HepG2 (cell line): ENCODE data around the gene CTIF. TPM values are rescaled to one million over a fixed set of nuclear protein-coding genes. Genes with fewer than 3 reads are reported as not detected.

Experiments
- ARNT2 ChIP-seq: sonication (generic); formaldehyde crosslinking; IDR thresholded peaks from 2 replicates; pipeline ENCODE4 v1.8.0; 2022; ENCODE audit warnings: mild to moderate bottlenecking, low read depth, missing genetic modification reagents, moderate library complexity
- CAMTA2 ChIP-seq: sonication (generic); formaldehyde crosslinking; IDR thresholded peaks from 2 replicates; pipeline ENCODE4 v1.4.0; 2020; ENCODE audit warnings: mild to moderate bottlenecking, missing genetic modification reagents, borderline replicate concordance
- EP300 ChIP-seq, 3 experiments: sonication (generic) in 1 of 3; formaldehyde crosslinking in 1 of 3; IDR thresholded peaks; 2 replicates each; pipeline versions ENCODE4 v1.5.1 to v1.6.1; 2011 to 2020; ENCODE audit warnings: low read depth in 2 of 3, low read length in 2 of 3, borderline replicate concordance in 1 of 3, improper control_type of control experiment in 1 of 3, mild to moderate bottlenecking in 1 of 3, missing genetic modification reagents in 1 of 3, moderate library complexity in 1 of 3
- FOXO1 ChIP-seq: sonication (generic); formaldehyde crosslinking; IDR thresholded peaks from 2 replicates; pipeline ENCODE4 v1.4.0; 2020; ENCODE audit warnings: missing genetic modification reagents
- HNRNPK ChIP-seq: fragments of 200-400 bp; formaldehyde crosslinking; IDR thresholded peaks from 2 replicates; pipeline ENCODE4 v1.6.1; 2018; ENCODE audit warnings: low read length, low read depth, moderate library complexity, mild to moderate bottlenecking; ENCODE audit not compliant: poor library complexity, severe bottlenecking
- NFIB ChIP-seq: sonication (generic); formaldehyde crosslinking; IDR thresholded peaks from 2 replicates; pipeline ENCODE4 v1.9.0; 2021; ENCODE audit warnings: missing genetic modification reagents, mild to moderate bottlenecking, borderline replicate concordance
- NR2C2 ChIP-seq: sonication (generic); formaldehyde crosslinking; IDR thresholded peaks from 2 replicates; pipeline ENCODE4 v1.4.0; 2020; ENCODE audit warnings: missing genetic modification reagents, mild to moderate bottlenecking, moderate library complexity, borderline replicate concordance
- PHF8 ChIP-seq: sonication (generic); formaldehyde crosslinking; IDR thresholded peaks from 2 replicates; pipeline ENCODE4 v1.5.0; 2020; ENCODE audit warnings: missing genetic modification reagents
- RAD21 ChIP-seq: fragments of 450-650 bp; formaldehyde crosslinking; IDR thresholded peaks from 2 replicates; pipeline ENCODE4 v1.5.0; 2020; ENCODE audit warnings: mild to moderate bottlenecking
- THAP11 ChIP-seq: IDR thresholded peaks from 2 replicates; pipeline ENCODE4 v1.6.1; 2016; ENCODE audit warnings: missing biosample characterization, missing genetic modification reagents
- TRAFD1 ChIP-seq: sonication (generic); formaldehyde crosslinking; IDR thresholded peaks from 2 replicates; pipeline ENCODE4 v1.5.1; 2020; ENCODE audit warnings: missing genetic modification reagents, mild to moderate bottlenecking, borderline replicate concordance
- ZBTB7A ChIP-seq: sonication (generic); formaldehyde crosslinking; IDR thresholded peaks from 2 replicates; pipeline ENCODE4 v1.8.0; 2022; ENCODE audit warnings: mild to moderate bottlenecking, missing genetic modification reagents
- ZFP41 ChIP-seq: sonication (generic); formaldehyde crosslinking; IDR thresholded peaks from 2 replicates; pipeline ENCODE4 v1.4.0; 2020; ENCODE audit warnings: mild to moderate bottlenecking, missing genetic modification reagents, borderline replicate concordance
- ZNF337 ChIP-seq: sonication (generic); formaldehyde crosslinking; IDR thresholded peaks from 2 replicates; pipeline ENCODE4 v1.5.1; 2020; ENCODE audit warnings: missing genetic modification reagents, low read depth, mild to moderate bottlenecking, borderline replicate concordance
- ZNF44 ChIP-seq: sonication (generic); formaldehyde crosslinking; IDR thresholded peaks from 2 replicates; pipeline ENCODE4 v1.5.1; 2020; ENCODE audit warnings: mild to moderate bottlenecking, missing genetic modification reagents
- ZNF747 ChIP-seq: sonication (generic); formaldehyde crosslinking; IDR thresholded peaks from 2 replicates; pipeline ENCODE4 v1.8.1; 2023; ENCODE audit warnings: missing genetic modification reagents, mild to moderate bottlenecking, borderline replicate concordance
- ZNF766 ChIP-seq: sonication (generic); formaldehyde crosslinking; IDR thresholded peaks from 2 replicates; pipeline ENCODE4 v1.5.0; 2020; ENCODE audit warnings: missing genetic modification reagents, borderline replicate concordance
- ZNF768 ChIP-seq: sonication (generic); formaldehyde crosslinking; IDR thresholded peaks from 2 replicates; pipeline ENCODE4 v1.4.0; 2020; ENCODE audit warnings: missing genetic modification reagents
- ZNF776 ChIP-seq: sonication (generic); formaldehyde crosslinking; IDR thresholded peaks from 2 replicates; pipeline ENCODE4 v1.4.0; 2020; ENCODE audit warnings: mild to moderate bottlenecking, missing genetic modification reagents
- ZNF839 ChIP-seq: sonication (generic); formaldehyde crosslinking; IDR thresholded peaks from 2 replicates; pipeline ENCODE4 v1.4.0; 2020; ENCODE audit warnings: missing genetic modification reagents, mild to moderate bottlenecking, borderline replicate concordance
- polyA plus RNA-seq, 8 experiments: library from polyadenylated mRNA; depleted of rRNA in 3 of 8; stranded (reverse) in 7 of 8; unstranded in 1 of 8; fragments of >200 nt; fragmentation: Illumina TruSeq in 4 of 8; extraction: Trizol in 4 of 8; gene quantifications; 2 replicates each; pipeline versions ENCODE4 v1.2.1 to v1.2.3, GENCODE V29; 2011 to 2016; ENCODE audit warnings: low read depth in 4 of 8, missing spikeins in 1 of 8, mixed read lengths in 1 of 8; ENCODE audit not compliant: insufficient read depth in 1 of 8
- total RNA-seq, 5 experiments: library from RNA; depleted of rRNA; stranded (reverse); fragments of >200 nt; fragmentation: Illumina TruSeq; extraction: Trizol; gene quantifications; 2 replicates each; pipeline ENCODE4 v1.2.3, GENCODE V29; 2016; ENCODE audit warnings: low read depth in 1 of 5
- TF ChIP-seq, protein P1 (sequence below): conservative IDR thresholded peaks from 2 replicates; pipeline ENCODE4 v1.6.1; 2018; ENCODE audit warnings: missing genetic modification reagents
- TF ChIP-seq, protein P2 (sequence below): sonication (generic); formaldehyde crosslinking; IDR thresholded peaks from 2 replicates; pipeline ENCODE4 v1.5.0; 2020; ENCODE audit warnings: mild to moderate bottlenecking, missing genetic modification reagents
- TF ChIP-seq, protein P3 (sequence below), 2 experiments: sonication (generic) in 1 of 2; formaldehyde crosslinking in 1 of 2; IDR thresholded peaks; 2 replicates each; pipeline versions ENCODE4 v1.4.0 to v1.6.1; 2018 to 2020; ENCODE audit warnings: missing genetic modification reagents in 2 of 2, borderline replicate concordance in 1 of 2, low read depth in 1 of 2, mild to moderate bottlenecking in 1 of 2, missing biosample characterization in 1 of 2

CTIF gene
- total and polyA plus RNA-seq, 2 of the 13 experiments (the other 11 are each of a cell fraction or from before 2014, with no cell fraction given), result 18.2 to 28.0 TPM

DNA sequence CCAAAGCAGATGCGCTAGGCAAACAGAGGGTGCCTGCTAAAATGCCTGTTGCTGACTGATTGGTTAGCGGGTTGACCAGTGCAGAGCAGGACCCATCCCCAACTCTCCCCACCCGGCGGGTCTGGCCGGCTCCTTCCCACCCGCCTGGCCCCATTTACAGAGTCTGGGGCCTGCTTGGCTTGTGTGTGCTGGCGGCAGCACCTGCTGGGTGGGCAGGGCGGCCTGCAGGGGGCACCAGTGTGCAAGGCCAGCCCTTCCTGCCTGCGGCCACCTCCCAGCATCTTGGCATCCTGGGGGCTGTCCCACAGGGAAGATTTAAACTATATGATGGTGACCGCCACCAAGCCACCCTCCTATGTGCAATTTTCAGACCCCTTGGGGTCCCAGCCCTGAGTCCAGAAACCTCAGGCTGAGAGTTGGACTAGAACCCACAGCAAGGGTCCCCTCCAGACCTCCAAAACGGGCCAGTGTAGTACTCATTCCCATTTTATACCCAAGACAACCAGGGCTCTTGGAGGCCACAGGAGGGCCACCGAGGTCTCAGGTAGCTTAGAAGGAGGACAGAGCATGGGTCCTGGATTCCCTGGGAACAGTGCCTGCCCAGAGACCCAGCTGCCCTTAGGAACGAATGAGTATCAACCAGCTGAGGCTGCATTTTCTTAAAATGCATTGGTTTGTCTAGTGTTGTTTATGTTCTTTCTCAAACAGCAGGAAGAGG lies 238.4 kb downstream of the CTIF start (continued):
- no peak for TF ChIP-seq ZNF766 (CRISPR knock-in tag)
- no peak for TF ChIP-seq ARNT2
- TF ChIP-seq ZNF337 (CRISPR knock-in tag), result no peak
- TF ChIP-seq RAD21 (CRISPR knock-in tag), result peak; percentile 95
- TF ChIP-seq ZNF776 (CRISPR knock-in tag), result no peak
- TF ChIP-seq PHF8 (CRISPR knock-in tag), result no peak
- TF ChIP-seq, protein P1, sequence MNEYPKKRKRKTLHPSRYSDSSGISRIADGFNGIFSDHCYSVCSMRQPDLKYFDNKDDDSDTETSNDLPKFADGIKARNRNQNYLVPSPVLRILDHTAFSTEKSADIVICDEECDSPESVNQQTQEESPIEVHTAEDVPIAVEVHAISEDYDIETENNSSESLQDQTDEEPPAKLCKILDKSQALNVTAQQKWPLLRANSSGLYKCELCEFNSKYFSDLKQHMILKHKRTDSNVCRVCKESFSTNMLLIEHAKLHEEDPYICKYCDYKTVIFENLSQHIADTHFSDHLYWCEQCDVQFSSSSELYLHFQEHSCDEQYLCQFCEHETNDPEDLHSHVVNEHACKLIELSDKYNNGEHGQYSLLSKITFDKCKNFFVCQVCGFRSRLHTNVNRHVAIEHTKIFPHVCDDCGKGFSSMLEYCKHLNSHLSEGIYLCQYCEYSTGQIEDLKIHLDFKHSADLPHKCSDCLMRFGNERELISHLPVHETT, result no peak
- TF ChIP-seq TRAFD1 (CRISPR knock-in tag), result no peak
- TF ChIP-seq CAMTA2 (CRISPR knock-in tag), result no peak
- no peak for TF ChIP-seq NFIB (CRISPR knock-in tag)
- no peak for TF ChIP-seq HNRNPK
- TF ChIP-seq ZFP41, result no peak
- TF ChIP-seq ZNF768 (CRISPR knock-in tag), result 0 out of 2 replicates have a peak, but pooled peaks have one; percentile 17
- no peak for TF ChIP-seq ZNF747 (CRISPR knock-in tag)
- no peak for TF ChIP-seq ZNF839 (CRISPR knock-in tag)
- TF ChIP-seq FOXO1 (CRISPR knock-in tag), result peak; percentile 18; the same call in 1 of the 2 replicates
- no peak for TF ChIP-seq ZBTB7A (CRISPR knock-in tag)
- peak; percentile 24; the same call in 1 of the 2 replicates for TF ChIP-seq THAP11 (CRISPR knock-in tag)
- TF ChIP-seq EP300 (IDR thresholded peaks at IDR 0.05; ENCODE audit: low read depth in 2 of 2, low read length in 2 of 2), result no peak
- TF ChIP-seq EP300 (CRISPR knock-in tag; IDR thresholded peaks at IDR 0.05; ENCODE audit: borderline replicate concordance), result no peak
- TF ChIP-seq, protein P2, sequence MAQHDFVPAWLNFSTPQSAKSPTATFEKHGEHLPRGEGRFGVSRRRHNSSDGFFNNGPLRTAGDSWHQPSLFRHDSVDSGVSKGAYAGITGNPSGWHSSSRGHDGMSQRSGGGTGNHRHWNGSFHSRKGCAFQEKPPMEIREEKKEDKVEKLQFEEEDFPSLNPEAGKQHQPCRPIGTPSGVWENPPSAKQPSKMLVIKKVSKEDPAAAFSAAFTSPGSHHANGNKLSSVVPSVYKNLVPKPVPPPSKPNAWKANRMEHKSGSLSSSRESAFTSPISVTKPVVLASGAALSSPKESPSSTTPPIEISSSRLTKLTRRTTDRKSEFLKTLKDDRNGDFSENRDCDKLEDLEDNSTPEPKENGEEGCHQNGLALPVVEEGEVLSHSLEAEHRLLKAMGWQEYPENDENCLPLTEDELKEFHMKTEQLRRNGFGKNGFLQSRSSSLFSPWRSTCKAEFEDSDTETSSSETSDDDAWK (CRISPR knock-in tag), result no peak
- TF ChIP-seq, protein P3, sequence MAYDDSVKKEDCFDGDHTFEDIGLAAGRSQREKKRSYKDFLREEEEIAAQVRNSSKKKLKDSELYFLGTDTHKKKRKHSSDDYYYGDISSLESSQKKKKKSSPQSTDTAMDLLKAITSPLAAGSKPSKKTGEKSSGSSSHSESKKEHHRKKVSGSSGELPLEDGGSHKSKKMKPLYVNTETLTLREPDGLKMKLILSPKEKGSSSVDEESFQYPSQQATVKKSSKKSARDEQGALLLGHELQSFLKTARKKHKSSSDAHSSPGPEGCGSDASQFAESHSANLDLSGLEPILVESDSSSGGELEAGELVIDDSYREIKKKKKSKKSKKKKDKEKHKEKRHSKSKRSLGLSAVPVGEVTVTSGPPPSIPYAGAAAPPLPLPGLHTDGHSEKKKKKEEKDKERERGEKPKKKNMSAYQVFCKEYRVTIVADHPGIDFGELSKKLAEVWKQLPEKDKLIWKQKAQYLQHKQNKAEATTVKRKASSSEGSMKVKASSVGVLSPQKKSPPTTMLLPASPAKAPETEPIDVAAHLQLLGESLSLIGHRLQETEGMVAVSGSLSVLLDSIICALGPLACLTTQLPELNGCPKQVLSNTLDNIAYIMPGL (CRISPR knock-in tag; IDR thresholded peaks at IDR 0.05; ENCODE audit: borderline replicate concordance in 1 of 2, low read depth in 1 of 2), result no peak
- TF ChIP-seq ZNF44 (CRISPR knock-in tag), result no peak
- TF ChIP-seq NR2C2, result no peak
